COLO668 (cell line): ENCODE measurements around the gene SEC14L2.
"Not testable (repeated sequence)": the region's sequence is repeated elsewhere in the genome, so short reads cannot be mapped to it uniquely, and the experiment has no call there.

ENCODE experiments used
- DNase-seq: peaks from one replicate; lab custom pipeline; 2025; ENCODE audit not compliant: unreplicated experiment; lab: John Stamatoyannopoulos, UW

The SEC14L2 gene

DNA sequence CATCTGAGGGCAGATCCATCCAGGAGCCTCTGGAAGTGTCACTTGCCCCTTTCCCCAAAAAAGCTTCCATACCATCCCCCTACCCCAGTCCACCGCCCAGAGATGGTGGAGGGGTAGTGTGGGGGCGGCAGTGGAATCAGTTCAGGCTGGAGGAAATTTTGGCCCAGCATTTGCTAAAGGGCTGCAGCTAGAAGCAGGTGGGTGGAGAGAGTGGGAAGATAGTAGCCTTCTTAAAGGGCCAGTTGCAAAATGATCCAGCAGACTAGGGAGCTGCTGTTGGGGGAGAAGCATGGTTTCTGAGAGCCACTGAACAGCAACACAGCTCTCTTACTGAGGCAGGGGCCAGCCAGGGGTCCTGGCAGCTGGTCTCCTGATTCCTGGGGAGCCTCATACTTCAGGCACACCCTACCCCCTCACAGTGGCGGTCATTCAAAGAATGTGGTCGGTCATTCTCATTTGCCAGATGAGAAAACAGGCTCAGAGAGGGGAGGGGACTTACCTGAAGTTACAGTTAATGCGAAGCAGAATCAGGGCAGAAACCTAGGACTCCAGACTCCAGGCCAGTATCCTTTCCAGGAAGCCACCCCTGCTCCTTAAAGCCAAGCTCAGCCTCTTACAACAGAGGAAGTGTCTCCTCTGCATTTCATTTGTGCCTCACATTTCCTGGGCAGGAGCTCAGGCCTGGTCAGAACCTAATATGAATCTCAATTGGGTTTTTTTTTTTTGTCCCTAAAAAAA lies 5.4 kb downstream of the SEC14L2 start:
- no peak for DNase-seq

DNA sequence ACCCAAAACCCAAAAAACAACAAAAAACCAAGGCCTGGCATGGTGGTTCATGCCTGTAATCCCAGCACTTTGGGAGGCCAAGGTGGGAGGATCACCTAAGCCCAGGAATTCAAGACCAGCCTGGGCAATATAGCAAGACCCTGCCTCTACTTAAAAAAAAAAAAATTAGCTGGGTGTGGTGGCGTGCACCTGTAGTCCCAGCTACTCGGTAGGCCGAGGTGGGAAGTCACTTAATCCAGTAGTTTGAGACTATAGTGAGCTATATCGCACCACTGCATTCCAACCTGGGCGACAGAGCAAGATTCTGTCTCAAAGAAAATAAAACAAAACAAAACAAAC lies 5.9 kb downstream of the SEC14L2 start:
- not testable (repeated sequence) for DNase-seq

DNA sequence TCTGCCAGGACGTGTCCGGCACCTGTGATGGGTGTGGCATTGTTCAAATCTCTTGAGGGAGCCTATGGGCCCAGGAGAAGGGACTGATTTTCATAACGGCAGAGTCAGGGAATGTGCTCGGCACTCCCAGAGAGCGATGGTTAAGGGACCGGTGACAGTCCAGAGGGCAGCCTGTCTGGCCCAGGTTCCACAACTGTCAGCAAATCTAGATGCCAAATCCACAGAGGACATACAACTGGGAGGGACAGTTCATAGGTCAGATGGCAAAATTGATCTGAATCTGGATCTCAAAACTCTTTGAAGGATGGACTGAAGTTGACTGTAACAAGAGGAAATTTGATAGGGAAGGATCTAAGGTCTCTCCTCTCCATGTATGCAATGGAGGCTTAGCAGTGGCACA lies 7.5 kb downstream of the SEC14L2 start:
- DNase-seq = no peak

DNA sequence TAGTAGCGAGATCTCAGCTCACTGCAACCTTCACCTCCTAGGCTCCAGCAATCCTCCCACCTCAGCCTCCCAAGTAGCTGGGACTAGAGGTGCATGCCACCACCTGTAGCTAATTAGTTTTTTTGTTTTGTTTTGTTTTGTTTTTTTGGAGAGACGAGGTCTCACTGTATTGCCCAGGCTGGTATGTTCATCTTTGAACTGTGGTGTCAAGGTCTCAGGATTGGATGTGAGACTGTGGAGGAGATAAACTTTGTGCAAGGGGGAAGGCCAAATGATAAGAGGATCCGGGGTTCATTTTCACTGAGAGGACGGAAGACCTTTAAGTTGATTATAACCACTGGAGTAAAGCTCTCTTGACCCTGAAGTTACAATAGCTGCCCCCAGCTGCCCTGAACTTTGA lies 8.9 kb downstream of the SEC14L2 start:
- DNase-seq = no peak

DNA sequence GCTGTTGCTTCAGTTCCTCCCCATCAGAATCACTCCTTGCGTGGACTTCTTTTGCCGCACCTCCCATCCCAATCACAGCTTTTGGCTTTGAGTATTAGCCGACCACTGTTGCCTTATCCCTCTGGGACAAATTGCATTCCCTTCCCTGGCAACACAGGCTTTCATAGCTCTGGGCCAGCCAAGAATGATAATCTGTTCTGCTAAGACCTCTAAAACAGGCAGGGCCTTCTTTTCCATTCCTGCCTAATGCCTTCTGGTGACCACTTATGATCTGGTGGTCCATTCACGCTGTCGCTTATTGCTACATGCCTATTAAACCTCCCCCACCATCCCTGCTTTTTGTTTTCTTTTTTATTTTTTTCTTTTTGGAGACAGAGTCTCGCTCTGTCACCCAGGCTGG lies 9.6 kb downstream of the SEC14L2 start:
- DNase-seq = no peak

DNA sequence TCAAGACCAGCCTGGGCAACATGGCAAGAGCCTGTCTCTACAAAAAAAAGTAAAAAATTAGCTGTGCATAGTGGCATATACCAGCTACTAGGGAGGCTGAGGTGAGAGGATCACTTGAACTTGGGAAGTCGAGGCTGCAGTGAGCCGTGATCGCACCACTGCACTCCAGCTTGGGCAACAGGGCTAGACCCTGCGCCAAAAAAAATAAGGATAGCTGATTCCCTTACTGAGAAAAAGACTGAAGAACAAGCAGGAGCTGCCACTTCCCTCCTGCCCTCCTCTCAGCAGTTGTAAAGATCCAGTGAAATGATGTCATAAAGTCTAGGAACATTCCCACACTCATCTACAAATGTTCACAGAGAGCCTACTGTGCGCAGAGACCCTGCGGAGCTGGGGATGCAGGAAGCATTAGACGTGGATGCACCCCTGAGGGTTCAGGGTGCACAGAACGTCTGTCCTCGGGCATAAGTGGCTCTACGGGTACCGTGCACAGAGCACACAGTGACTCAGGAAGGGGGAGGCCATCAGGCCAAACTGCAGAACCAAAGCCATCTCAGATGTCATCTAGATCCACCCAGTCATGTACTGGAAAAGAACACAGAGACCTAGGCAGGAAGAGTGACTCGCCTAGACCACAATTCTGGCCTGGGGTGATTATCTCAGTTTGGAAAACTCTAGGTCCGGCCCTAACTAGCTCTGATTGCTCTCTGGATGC lies 11.7 kb downstream of the SEC14L2 start:
- DNase-seq = no peak

DNA sequence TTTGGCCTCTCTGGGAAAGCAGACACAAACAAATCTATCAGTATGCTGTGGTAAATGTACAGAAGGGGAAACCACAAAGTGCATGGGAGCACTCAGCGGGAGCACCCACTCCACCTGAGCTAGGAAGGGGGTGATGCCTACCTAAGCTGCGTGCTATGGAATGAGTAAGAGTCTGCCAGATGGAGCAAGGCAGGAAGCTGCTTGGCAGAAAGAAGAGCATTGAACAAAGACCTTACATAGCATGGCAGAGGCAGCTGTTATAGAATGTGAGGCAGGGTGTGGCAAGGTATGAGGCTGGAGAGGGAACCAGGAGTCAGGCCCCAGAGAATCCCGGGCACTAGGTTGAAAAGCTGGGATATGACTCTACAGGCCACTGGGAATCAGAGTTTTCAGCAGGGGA lies 15.0 kb downstream of the SEC14L2 start:
- no peak for DNase-seq

DNA sequence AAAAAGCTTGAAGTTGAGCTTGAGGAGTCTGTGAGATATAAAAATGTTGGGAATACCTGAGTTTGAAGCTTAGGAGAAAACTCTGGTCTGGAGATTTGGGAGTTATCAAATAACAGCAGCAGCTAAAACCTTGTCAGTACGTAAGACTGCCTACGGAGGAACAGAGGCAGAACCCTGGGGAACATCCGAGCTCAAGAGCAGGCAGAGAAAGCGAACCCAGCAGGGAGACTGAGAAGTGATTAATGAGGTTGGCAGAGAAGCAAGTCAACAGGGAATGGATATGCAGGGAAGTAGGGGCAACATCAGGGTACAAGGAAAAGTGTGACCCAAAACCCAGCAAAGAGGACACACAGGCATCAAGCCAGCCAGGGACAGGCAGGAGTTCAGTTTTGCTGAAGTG lies 16.2 kb downstream of the SEC14L2 start:
- no peak for DNase-seq

DNA sequence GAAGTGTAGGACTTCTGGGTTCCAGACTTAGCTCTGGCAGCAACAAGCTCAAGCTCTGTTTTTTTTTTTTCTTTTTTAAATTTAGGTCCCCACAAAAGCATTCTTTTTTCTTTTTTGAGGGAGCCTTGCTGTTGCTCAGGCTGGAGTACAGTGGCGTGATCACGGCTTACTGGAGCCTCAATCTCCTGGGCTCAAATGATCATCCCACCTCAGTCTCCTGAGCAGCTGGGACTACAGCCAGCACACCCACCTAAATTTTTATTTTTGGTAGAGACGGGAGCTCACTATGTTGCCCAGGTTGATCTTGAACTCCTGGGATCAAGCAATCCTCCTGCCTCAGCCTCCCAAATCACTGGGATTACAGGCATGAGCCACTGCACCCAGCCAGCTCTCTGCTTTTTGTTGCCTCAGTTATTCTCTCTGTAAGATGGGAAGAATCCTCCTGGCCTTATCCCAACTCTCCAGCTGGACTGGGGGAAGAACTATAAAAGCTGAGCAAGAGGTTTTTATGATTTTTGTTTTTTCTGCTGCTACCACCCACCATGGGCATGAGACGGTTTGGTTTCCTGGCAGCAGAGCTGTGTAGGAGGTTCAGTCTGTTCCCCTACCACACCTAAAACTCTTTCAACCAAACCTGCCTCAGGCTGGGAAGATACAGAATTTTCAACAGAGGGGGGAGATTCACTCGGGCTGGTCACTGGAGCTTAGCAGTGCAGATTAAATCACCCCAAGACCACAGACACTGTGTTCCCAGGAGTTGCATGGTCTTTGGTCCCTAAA lies 17.1 kb downstream of the SEC14L2 start:
- DNase-seq = no peak

DNA sequence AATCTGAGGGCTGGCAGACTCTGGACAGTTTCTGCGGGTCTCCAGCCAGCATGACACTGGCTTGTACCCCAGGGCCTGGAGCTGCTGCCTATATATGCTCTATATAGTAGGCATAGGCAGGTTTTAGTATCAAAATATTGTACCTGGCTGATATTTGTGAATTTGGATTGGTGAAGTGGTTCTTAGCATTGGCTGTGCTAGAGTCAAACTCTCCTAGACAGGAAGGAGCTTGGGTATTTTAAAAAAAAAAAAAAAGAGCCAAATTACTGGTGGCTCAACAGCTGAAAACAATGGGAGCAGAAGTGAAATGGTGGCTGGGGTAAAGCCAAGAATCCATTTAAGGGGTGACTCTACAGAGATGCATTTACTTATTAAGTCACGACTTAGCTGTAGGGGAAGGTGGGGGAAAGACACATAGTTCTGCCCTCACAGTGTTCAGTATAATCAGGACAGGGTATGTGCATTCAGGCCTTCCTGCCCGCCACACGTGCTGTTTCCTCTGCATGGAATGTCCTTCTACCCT lies 17.8 kb downstream of the SEC14L2 start:
- DNase-seq = no peak

DNA sequence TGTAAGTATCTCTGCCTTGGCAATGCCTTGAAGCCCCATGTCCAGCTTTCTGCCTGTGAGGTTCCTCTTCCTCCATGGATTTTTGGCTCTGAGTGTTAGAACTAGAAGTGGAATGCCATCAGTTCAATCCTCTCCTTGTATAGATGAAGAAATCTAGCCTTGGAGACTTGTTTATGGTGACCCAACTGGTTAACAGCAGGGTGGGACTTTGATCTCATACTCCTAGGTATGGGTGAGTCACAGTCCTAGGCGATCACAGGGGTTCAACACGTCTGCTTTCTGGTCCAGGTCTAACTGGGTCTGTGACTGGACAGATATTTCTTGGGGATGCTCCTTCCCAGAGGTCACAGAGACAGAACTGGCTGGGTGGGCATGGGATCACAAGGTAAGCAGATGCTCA lies 19.6 kb downstream of the SEC14L2 start:
- DNase-seq = no peak

DNA sequence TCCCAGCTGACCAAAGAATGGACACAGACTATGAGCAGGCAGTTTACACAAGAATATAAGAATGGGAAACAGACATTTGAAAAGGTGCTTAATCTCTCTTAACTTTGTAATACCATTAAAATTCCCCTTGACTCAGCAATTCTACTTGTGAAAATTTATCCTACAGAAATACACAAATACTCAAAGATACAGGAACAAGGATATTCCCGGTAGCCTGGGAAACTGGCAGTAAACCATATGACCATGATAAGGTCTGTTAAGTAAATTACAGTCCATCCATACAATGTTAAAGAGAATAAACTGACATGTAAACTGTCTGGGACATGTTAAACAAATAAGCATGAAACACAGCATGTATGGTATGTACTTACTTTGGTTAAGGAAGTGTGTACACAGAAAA lies 20.0 kb downstream of the SEC14L2 start:
- DNase-seq = no peak

DNA sequence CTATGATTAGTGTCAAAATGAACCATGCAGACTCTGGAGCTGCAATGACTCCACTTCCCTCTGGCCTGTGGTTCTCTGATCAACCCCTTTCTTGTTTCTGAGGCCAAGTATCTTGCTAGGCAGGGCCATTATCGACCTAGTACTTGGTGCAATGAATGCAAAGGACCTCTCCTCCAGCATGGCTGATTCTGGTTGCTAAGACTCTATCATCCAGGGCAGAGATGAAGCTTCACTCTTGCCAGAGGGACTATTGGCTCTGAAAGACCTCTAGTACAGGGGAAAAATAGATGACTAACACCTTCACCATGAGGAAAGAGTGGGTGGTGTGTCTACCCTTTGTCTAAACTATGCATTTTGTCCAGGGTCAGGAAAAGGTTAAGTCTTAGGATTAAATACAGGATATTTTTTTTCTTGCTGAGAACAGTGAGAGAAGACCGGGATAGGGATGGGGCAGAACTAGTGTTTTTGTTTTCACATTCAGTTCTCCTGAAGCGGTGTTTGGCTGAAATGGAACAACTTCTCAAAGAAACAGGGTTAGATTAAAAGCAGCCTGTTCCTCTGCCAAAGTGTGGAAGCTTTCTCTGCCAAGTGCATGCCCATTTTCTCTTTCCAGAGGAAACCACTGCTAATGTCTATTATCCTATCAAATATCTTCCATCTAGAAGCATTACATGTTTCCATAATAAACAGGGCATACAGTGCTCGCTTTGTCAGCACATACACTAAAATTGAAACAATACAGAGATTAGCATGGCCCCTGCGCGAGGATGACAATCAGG lies 23.7 kb downstream of the SEC14L2 start:
- DNase-seq = no peak

DNA sequence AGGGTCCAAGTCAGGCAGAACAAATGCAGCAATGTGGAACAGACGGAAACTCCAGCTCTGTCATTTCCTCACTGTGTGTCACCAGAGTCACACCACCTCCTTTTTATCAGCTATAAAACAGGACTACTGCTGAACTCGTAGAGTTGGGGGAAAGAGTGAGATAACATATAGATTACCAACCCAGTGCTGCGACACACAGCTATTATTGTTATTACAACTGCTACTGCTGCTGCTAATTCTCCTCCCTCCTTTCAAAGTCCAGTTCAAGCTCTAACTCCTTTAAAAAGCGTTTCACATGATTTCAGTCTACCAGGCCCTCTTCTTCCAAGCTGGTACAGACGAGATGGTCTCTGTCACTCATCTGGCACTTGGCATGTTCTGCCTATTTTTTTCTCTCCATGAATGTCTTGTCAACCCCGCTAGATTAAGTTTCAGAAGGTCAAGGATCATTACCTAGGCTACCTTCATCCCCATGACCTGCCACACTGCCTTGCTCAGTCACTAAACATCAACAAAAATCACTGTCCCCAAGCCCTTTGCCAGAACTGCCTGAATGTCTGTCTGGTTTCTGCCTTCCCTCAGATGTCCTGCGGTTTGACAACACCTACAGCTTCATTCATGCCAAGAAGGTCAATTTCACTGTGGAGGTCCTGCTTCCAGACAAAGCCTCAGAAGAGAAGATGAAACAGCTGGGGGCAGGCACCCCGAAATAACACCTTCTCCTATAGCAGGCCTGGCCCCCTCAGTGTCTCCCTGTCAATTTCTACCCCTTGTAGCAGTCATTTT lies 25.1 kb downstream of the SEC14L2 start:
- DNase-seq = no peak

DNA sequence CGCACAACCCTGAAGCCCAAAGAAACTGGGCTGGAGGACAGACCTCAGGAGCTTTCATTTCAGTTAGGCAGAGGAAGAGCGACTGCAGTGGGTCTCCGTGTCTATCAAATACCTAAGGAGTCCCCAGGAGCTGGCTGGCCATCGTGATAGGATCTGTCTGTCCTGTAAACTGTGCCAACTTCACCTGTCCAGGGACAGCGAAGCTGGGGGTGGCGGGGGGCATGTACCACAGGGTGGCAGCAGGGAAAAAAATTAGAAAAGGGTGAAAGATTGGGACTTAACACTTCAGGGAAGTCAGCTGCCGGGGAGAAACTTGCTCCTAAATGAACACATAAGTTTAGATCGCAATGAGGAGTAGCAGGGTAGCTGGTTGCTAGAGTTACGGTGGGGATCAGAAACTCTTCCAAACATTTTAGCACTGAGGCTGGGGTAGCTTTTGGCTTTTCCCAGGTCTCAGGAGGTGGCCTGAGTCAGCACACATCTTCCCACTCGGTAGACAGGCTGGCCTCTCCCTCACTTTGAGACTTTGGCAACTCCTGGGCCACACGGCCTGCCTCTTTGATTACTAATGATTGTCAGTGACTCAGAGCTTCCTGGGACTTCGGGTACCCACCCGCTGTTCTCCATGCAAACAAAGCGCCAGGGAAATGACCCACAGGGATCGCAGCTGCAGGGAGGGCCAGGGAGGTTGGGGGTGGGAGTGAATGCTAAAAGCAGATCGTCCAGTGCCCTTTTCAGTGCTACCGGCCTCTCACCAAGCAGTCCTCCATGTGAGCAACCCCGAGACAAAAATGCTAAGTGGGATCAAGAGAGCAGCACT lies 25.9 kb downstream of the SEC14L2 start:
- DNase-seq = peak; percentile 68

DNA sequence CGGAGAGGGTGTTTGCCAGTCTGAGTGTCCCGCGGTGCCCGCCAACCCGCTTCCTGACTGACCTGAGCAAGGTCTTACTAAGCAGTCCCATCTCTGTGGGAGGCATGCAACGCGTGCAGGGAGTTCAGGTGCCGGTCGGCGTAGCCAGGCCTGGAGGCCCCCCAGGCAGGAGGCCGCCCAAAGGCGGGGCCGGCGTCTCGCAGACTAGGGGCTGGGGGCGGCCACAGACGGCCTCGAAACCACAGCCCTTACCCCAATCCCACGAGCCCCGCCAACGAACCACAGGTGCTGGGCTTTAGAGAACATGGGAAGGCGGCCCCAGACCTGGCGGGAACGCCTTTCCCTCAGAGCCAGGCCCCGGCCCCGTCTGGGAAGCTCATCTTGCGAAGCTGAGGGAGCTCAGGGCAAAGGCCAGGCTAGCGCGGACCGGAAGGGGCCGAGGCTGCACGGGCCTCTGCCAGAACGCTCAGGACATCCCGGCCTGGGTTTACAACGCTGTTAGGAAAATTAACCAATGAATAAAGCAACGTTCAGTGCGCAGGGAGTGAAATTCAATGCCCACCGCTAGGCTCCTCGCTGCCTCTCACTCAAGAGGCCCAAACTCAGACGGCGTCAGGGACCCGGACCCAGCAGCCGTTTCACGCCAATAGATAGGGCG lies 26.6 kb downstream of the SEC14L2 start:
- DNase-seq = peak; percentile 82

DNA sequence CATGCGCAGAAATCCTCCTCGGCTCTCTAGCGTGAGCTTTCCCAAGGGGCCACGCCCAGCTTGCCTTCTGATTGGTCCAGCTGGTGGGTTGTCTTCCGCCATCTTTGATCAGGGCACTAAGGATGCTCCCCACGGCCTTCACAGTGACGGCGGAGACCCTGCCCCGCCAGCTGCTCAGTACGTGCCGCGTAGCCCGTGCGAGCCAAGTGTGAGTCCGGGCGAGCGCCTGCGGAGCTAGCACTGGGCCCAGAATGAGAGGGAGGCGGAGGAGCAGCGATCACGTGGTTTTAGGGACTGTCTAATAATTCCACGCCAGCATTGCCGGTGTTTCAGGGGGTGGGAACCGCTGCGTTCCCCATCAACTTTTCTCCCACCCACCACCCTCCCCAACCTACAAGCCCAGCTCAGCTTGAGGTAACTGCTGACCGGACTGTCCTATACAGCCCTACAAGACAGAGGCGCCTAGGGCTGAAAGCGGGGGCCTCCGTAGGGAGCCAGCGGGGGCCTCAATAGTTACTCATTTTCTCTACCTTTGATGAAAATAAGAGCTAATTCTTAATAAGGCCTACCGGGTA lies 27.2 kb downstream of the SEC14L2 start:
- peak; percentile 99 for DNase-seq

DNA sequence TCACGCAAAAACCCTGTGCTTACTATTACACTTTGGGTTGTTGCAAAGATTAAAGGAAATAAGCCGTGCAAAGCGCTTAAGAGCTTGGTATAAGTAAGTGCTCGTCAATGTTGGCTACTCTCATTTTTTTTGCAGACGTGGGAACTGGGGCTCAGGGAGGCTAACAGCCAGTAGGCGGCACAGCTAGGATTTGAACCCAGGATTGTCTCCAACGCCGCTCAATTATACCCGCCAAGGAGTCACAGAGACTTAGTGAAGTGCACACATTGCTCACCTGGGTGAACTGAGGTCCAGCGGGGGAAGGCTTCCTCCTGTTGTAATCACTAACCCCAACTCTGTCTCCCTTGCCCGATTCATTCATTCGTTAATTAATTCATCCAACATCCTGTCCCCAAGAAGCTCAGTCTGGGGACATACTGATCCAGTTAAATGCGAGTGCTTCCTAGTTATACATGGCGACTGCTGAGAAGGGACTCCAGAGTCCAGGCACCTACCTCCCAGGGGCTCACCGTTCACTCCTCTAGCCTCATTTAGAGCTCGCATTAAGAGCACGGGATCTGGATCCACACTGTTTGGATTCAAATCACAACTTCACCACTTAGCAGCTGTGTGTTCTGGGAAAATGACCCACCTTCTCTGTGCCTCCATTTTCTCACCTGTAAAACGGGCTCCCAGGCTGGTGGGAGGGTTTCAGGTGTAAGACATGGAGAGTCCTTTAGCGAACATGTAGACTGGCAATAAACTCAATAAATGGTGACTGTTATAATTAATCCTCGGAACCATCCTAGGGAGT lies 27.9 kb downstream of the SEC14L2 start:
- DNase-seq = peak; percentile 27
